Glutamatergic neuron (in vitro differentiated cells): ENCODE results near the gene SMIM32. TPM values are rescaled to one million over a fixed set of nuclear protein-coding genes. Genes with fewer than 3 reads are reported as not detected.

ENCODE experiments used
- DNase-seq: peaks from one replicate; pipeline ENCODE4 v3.0.0; 2022
- H3K27ac Mint-ChIP-seq: one replicate; pipeline ENCODE4 v1.8.0; 2020; ENCODE audit warnings: mild to moderate bottlenecking, mixed read lengths, inconsistent platforms; ENCODE audit not compliant: unreplicated experiment
- H3K27me3 Mint-ChIP-seq: one replicate; pipeline ENCODE4 v1.8.0; 2020; ENCODE audit warnings: mild to moderate bottlenecking, moderate library complexity, mixed read lengths, inconsistent platforms; ENCODE audit not compliant: unreplicated experiment
- H3K36me3 Mint-ChIP-seq: one replicate; pipeline ENCODE4 v1.8.0; 2020; ENCODE audit warnings: mild to moderate bottlenecking, mixed read lengths, inconsistent platforms; ENCODE audit not compliant: unreplicated experiment
- H3K4me1 Mint-ChIP-seq: one replicate; pipeline ENCODE4 v1.8.0; 2020; ENCODE audit warnings: mild to moderate bottlenecking, low read depth, mixed read lengths, inconsistent platforms; ENCODE audit not compliant: unreplicated experiment
- H3K4me3 Mint-ChIP-seq: one replicate; pipeline ENCODE4 v1.8.0; 2020; ENCODE audit warnings: mild to moderate bottlenecking, mixed read lengths, inconsistent platforms; ENCODE audit not compliant: unreplicated experiment
- H3K9me3 Mint-ChIP-seq: one replicate; pipeline ENCODE4 v1.8.0; 2020; ENCODE audit warnings: mild to moderate bottlenecking, moderate library complexity, mixed read lengths, inconsistent platforms; ENCODE audit not compliant: unreplicated experiment
- CTCF ChIP-seq: fragments of 200-600 bp; sonication (generic); IDR thresholded peaks from one replicate; pipeline ENCODE4 v1.5.0; 2021; ENCODE audit not compliant: partially characterized antibody, unreplicated experiment
- long read RNA-seq: library from polyadenylated mRNA; unstranded; transcript quantifications from one replicate; pipeline ENCODE4 v2.0.0, GENCODE V29; 2020; ENCODE audit not compliant: unreplicated experiment
- total RNA-seq: library from RNA; stranded (reverse); fragmentation: NEBNext Ultra II Directional; extraction: Animal tissue kit (Norgen Biotek cat#: 25700); gene quantifications from one replicate; pipeline ENCODE4 v1.2.1, GENCODE V29; 2021; ENCODE audit not compliant: unreplicated experiment

SMIM32 gene
- total RNA-seq = not detected
- long read RNA-seq = 0 reads

- peaks cover 6% of the 10 kb centered on the region for H3K9me3 Mint-ChIP-seq
- peak; percentile 76 for DNase-seq
- TF ChIP-seq CTCF = no peak
- peaks cover 10% of the 10 kb centered on the region for H3K4me1 Mint-ChIP-seq
- peak within 1 kb of the TSS; percentile 85 for H3K4me3 Mint-ChIP-seq
- peaks cover 28% of the 10 kb centered on the region for H3K27me3 Mint-ChIP-seq
- no peak within 1 kb of the TSS for H3K27ac Mint-ChIP-seq
- H3K36me3 Mint-ChIP-seq = peaks cover 3% of the 10 kb centered on the region
These were observed at the start of gene SMIM32 for GRCh38 chr5:136192526-136193321. Gene SMIM32 (minus strand): TSS chr5:136193162. CDS start chr5:136192524, 638 bp downstream.

- Mint-ChIP-seq H3K36me3 (no peaks in the 10 kb centered on the region), H3K4me1 (peaks cover 4% of the 10 kb centered on the region), H3K9me3 (peaks cover 2% of the 10 kb centered on the region), H3K4me3 (no peak overlapping the region), H3K27ac (no peak overlapping the region), H3K27me3 (peaks cover 6% of the 10 kb centered on the region)
- TF ChIP-seq CTCF = no peak
- no peak for DNase-seq
These were observed 49.6 kb upstream of the SMIM32 start for GRCh38 chr5:136242611-136243010.

GRCh38 chr5:136242136-136242535 is 49.2 kb upstream of the SMIM32 start:
- no peak for DNase-seq
- peaks cover 2% of the 10 kb centered on the region for H3K9me3 Mint-ChIP-seq
- peaks cover 6% of the 10 kb centered on the region for H3K27me3 Mint-ChIP-seq
- H3K4me1 Mint-ChIP-seq = peaks cover 4% of the 10 kb centered on the region
- no peak overlapping the region for H3K4me3 Mint-ChIP-seq
- TF ChIP-seq CTCF = no peak
- H3K27ac Mint-ChIP-seq = no peak overlapping the region
- no peaks in the 10 kb centered on the region for H3K36me3 Mint-ChIP-seq

- H3K4me3 Mint-ChIP-seq = no peak overlapping the region
- peaks cover 4% of the 10 kb centered on the region for H3K4me1 Mint-ChIP-seq
- TF ChIP-seq CTCF = no peak
- H3K27me3 Mint-ChIP-seq = peaks cover 2% of the 10 kb centered on the region
- DNase-seq = no peak
- H3K36me3 Mint-ChIP-seq = no peaks in the 10 kb centered on the region
- H3K9me3 Mint-ChIP-seq = no peaks in the 10 kb centered on the region
- no peak overlapping the region for H3K27ac Mint-ChIP-seq
These were observed 47.9 kb upstream of the SMIM32 start for GRCh38 chr5:136240894-136241293.

GRCh38 chr5:136236479-136237083 is 43.6 kb upstream of the SMIM32 start:
- no peaks in the 10 kb centered on the region for H3K9me3 Mint-ChIP-seq
- H3K27me3 Mint-ChIP-seq = peaks cover 4% of the 10 kb centered on the region
- H3K27ac Mint-ChIP-seq = no peak overlapping the region
- H3K36me3 Mint-ChIP-seq = no peaks in the 10 kb centered on the region
- no peaks in the 10 kb centered on the region for H3K4me1 Mint-ChIP-seq
- no peak for TF ChIP-seq CTCF
- no peak overlapping the region for H3K4me3 Mint-ChIP-seq
- DNase-seq = no peak
